ENCODE results near the gene PSG11.
"Not testable (repeated sequence)": the region's sequence is repeated elsewhere in the genome, so short reads cannot be mapped to it uniquely, and the experiment has no call there.

- not testable (repeated sequence) for TF ChIP-seq CTCF (conservative IDR thresholded peaks at IDR 0.05; ENCODE audit: low read length); EZH2phosphoT487 (IDR thresholded peaks at IDR 0.05; ENCODE audit: borderline replicate concordance)
Measured at GRCh38 chr19:43002948-43003347, 23.3 kb downstream of the PSG11 start.
